Liver (tissue), 9 donors: ENCODE measurements around the gene C19orf81. TPM values are rescaled to one million over a fixed set of nuclear protein-coding genes. Genes with fewer than 3 reads are reported as not detected.

Source experiments
- DNase-seq: peaks from one replicate; pipeline ENCODE4 v3.0.0-alpha.2; 2017; ENCODE audit warnings: low spot score
- H3K27ac ChIP-seq, 2 donors: one replicate each; pipeline ENCODE4 v1.7.0; 2013; ENCODE audit warnings: inconsistent platforms in 2 of 2, low read length in 2 of 2, control low read depth in 1 of 2, low read depth in 1 of 2, mild to moderate bottlenecking in 1 of 2
- H3K27me3 ChIP-seq, 4 donors: one replicate each; pipeline versions ENCODE4 v1.6.1 to v1.7.0; 2013; ENCODE audit warnings: low read length in 3 of 4, inconsistent platforms in 1 of 4, mild to moderate bottlenecking in 1 of 4, moderate library complexity in 1 of 4; ENCODE audit not compliant: control insufficient read depth in 4 of 4, insufficient read depth in 4 of 4
- H3K36me3 ChIP-seq, 4 donors: one replicate each; pipeline versions ENCODE4 v1.6.1 to v1.7.0; 2013; ENCODE audit warnings: low read length in 3 of 4, mild to moderate bottlenecking in 3 of 4, low read depth in 1 of 4, moderate library complexity in 1 of 4; ENCODE audit not compliant: control insufficient read depth in 4 of 4, insufficient read depth in 3 of 4
- H3K4me1 ChIP-seq, 4 donors: one replicate each; pipeline versions ENCODE4 v1.6.1 to v1.7.0; 2013; ENCODE audit warnings: low read length in 3 of 4, mild to moderate bottlenecking in 3 of 4, moderate library complexity in 1 of 4; ENCODE audit not compliant: control insufficient read depth in 4 of 4, insufficient read depth in 4 of 4
- H3K4me3 ChIP-seq, 3 donors: one replicate each; pipeline versions ENCODE4 v1.6.1 to v1.7.0; 2013; ENCODE audit warnings: low read length in 3 of 3, control low read depth in 1 of 3, low read depth in 1 of 3, mild to moderate bottlenecking in 1 of 3
- H3K9ac ChIP-seq, 2 donors: one replicate each; pipeline ENCODE4 v1.7.0; 2013; ENCODE audit warnings: low read length in 2 of 2, mild to moderate bottlenecking in 2 of 2, moderate library complexity in 2 of 2, control low read depth in 1 of 2, low read depth in 1 of 2
- H3K9me3 ChIP-seq, 4 donors: one replicate each; pipeline versions ENCODE4 v1.6.1 to v1.7.0; 2013; ENCODE audit warnings: low read length in 3 of 4; ENCODE audit not compliant: control insufficient read depth in 4 of 4
- ATF3 ChIP-seq: IDR thresholded peaks from 2 replicates; pipeline ENCODE4 v1.6.1; 2016; ENCODE audit warnings: antibody characterized with exemption
- CTCF ChIP-seq: fragments of 150-350 bp; IDR thresholded peaks from 2 replicates; pipeline ENCODE4 v1.5.1; 2017; ENCODE audit warnings: improper control_type of control experiment, low read depth, low read length; ENCODE audit not compliant: missing input control
- FOXA1 ChIP-seq: IDR thresholded peaks from 2 replicates; pipeline ENCODE4 v1.6.1; 2016; ENCODE audit warnings: antibody characterized with exemption
- FOXA2 ChIP-seq: IDR thresholded peaks from 2 replicates; pipeline ENCODE4 v1.6.1; 2016; ENCODE audit warnings: antibody characterized with exemption
- GABPA ChIP-seq, 2 donors: IDR thresholded peaks in 1 of 2; conservative IDR thresholded peaks in 1 of 2; 2 replicates each; pipeline ENCODE4 v1.6.1; 2016; ENCODE audit warnings: antibody characterized with exemption in 2 of 2, mild to moderate bottlenecking in 1 of 2, moderate library complexity in 1 of 2
- HNF4A ChIP-seq, 2 donors: conservative IDR thresholded peaks; 2 replicates each; pipeline ENCODE4 v1.6.1; 2016; ENCODE audit warnings: antibody characterized with exemption in 2 of 2, mild to moderate bottlenecking in 2 of 2
- HNF4G ChIP-seq: IDR thresholded peaks from 2 replicates; pipeline ENCODE4 v1.6.1; 2016; ENCODE audit warnings: antibody characterized with exemption
- JUND ChIP-seq, 2 donors: IDR thresholded peaks; 2 replicates each; pipeline ENCODE4 v1.6.1; 2016; ENCODE audit warnings: antibody characterized with exemption in 2 of 2
- MAX ChIP-seq: IDR thresholded peaks from 2 replicates; pipeline ENCODE4 v1.6.1; 2016; ENCODE audit warnings: antibody characterized with exemption
- NR2F2 ChIP-seq: IDR thresholded peaks from 2 replicates; pipeline ENCODE4 v1.6.1; 2016; ENCODE audit warnings: antibody characterized with exemption
- RAD21 ChIP-seq, 2 donors: IDR thresholded peaks; 2 replicates each; pipeline ENCODE4 v1.6.1; 2016; ENCODE audit warnings: antibody characterized with exemption in 2 of 2, mild to moderate bottlenecking in 2 of 2
- RXRA ChIP-seq, 2 donors: IDR thresholded peaks; 2 replicates each; pipeline ENCODE4 v1.6.1; 2017 to 2018; ENCODE audit warnings: antibody characterized with exemption in 2 of 2, mild to moderate bottlenecking in 1 of 2
- SP1 ChIP-seq: IDR thresholded peaks from 2 replicates; pipeline ENCODE4 v1.6.1; 2018; ENCODE audit warnings: antibody characterized with exemption, mild to moderate bottlenecking
- TAF1 ChIP-seq: conservative IDR thresholded peaks from 2 replicates; pipeline ENCODE4 v1.6.1; 2016; ENCODE audit warnings: antibody characterized with exemption, mild to moderate bottlenecking
- YY1 ChIP-seq: IDR thresholded peaks from 2 replicates; pipeline ENCODE4 v1.6.1; 2016; ENCODE audit warnings: antibody characterized with exemption, mild to moderate bottlenecking
- ZBTB33 ChIP-seq: IDR thresholded peaks from 2 replicates; pipeline ENCODE4 v1.6.1; 2016; ENCODE audit warnings: antibody characterized with exemption
- WGBS: extraction: QIAGEN DNeasy Blood & Tissue Kit; methylation state at CpG from one replicate; pipeline ENCODE4 v1.1.7; 2013; 5-methylcytosine and 5-hydroxymethylcytosine counted together
- polyA plus RNA-seq, 2 donors: library from polyadenylated mRNA; stranded (reverse) in 1 of 2; unstranded in 1 of 2; fragments of 200-250 nt in 1 of 2; fragments of >200 nt in 1 of 2; fragmentation: Nextera tagmentation in 1 of 2; extraction: Ambion mirVana in 1 of 2; gene quantifications; one replicate each; pipeline versions ENCODE4 v1.2.1 to v1.2.3, GENCODE V29; 2013 to 2015
- total RNA-seq, 2 donors: library from RNA; depleted of rRNA; stranded (reverse); fragments of >200 nt; gene quantifications; one replicate each; pipeline ENCODE4 v1.2.3, GENCODE V29; 2014
- donor health status: healthy.
- donor health status: healthy.
- donor health status: healthy.
- donor health status: healthy.
- donor health status: healthy.

The C19orf81 gene
- total and polyA plus RNA-seq, 4 donors = not detected

GRCh38 chr19:50601407-50602088 lies 47.7 kb upstream of the C19orf81 start:
- no peak overlapping the region for H3K4me3 ChIP-seq
- H3K4me1 ChIP-seq = no peaks in the 10 kb centered on the region
- no peaks in the 10 kb centered on the region for H3K36me3 ChIP-seq
- TF ChIP-seq SP1 (no peak), RXRA (IDR thresholded peaks at IDR 0.05) (no peak), GABPA (IDR thresholded peaks at IDR 0.05 in 1 of 2, conservative IDR thresholded peaks at IDR 0.05 in 1 of 2) (no peak), HNF4G (no peak), ZBTB33 (no peak), TAF1 (no peak)
- 51% methylated on average over 11 of the region's 11 CpGs for WGBS
- peaks cover 0 to 5% (median 2%) of the 10 kb centered on the region in 4 donors for H3K27me3 ChIP-seq
- H3K9me3 ChIP-seq = peaks cover 0 to 3% (median 0%) of the 10 kb centered on the region in 4 donors
- DNase-seq = no peak
- H3K27ac ChIP-seq = no peak overlapping the region
- H3K9ac ChIP-seq = no peak overlapping the region

- no peak overlapping the region for H3K27ac ChIP-seq
- no peaks in the 10 kb centered on the region for H3K4me1 ChIP-seq
- no peak overlapping the region for H3K4me3 ChIP-seq
- no peak for TF ChIP-seq FOXA2
- TF ChIP-seq JUND (IDR thresholded peaks at IDR 0.05) = no peak
- TF ChIP-seq HNF4G = no peak
- TF ChIP-seq NR2F2 = no peak
- no peak for TF ChIP-seq YY1
- TF ChIP-seq MAX = no peak
- TF ChIP-seq FOXA1 = no peak
- no peak for TF ChIP-seq GABPA (IDR thresholded peaks at IDR 0.05 in 1 of 2, conservative IDR thresholded peaks at IDR 0.05 in 1 of 2)
- TF ChIP-seq RAD21 (IDR thresholded peaks at IDR 0.05) = no peak
- TF ChIP-seq ATF3 = no peak
- no peak for TF ChIP-seq CTCF
- TF ChIP-seq RXRA (IDR thresholded peaks at IDR 0.05) = no peak
- no peak for TF ChIP-seq HNF4A (conservative IDR thresholded peaks at IDR 0.05)
- no peak for TF ChIP-seq ZBTB33
- no peak for DNase-seq
- H3K9me3 ChIP-seq = peaks cover 0 to 4% (median 0%) of the 10 kb centered on the region in 4 donors
- H3K9ac ChIP-seq = no peak overlapping the region
- H3K36me3 ChIP-seq = no peaks in the 10 kb centered on the region
- peaks cover 0 to 5% (median 2%) of the 10 kb centered on the region in 4 donors for H3K27me3 ChIP-seq
- WGBS = 77% methylated on average over 5 of the region's 5 CpGs
Measured at GRCh38 chr19:50602089-50602422, 47.2 kb upstream of the C19orf81 start.
